Sigmoid colon (tissue), 7 donors: ENCODE data around the gene KRTAP10-12. TPM values are rescaled to one million over a fixed set of nuclear protein-coding genes. Genes with fewer than 3 reads are reported as not detected.
"Not testable (repeated sequence)": the region's sequence is repeated elsewhere in the genome, so short reads cannot be mapped to it uniquely, and the experiment has no call there.

Experiments used
- DNase-seq: peaks from one replicate; pipeline ENCODE4 v3.0.0-alpha.2; 2019
- H3K27ac ChIP-seq, 4 donors: fragments of 200-600 bp; sonication (generic); one replicate each; pipeline ENCODE4 v1.5.1; 2016 to 2019; ENCODE audit warnings: mild to moderate bottlenecking in 1 of 4
- H3K27me3 ChIP-seq, 3 donors: fragments of 200-600 bp; sonication (generic); one replicate each; pipeline ENCODE4 v1.5.1; 2019; ENCODE audit warnings: mild to moderate bottlenecking in 1 of 3
- H3K36me3 ChIP-seq, 4 donors: fragments of 200-600 bp; sonication (generic); one replicate each; pipeline ENCODE4 v1.5.1; 2016 to 2019
- H3K4me1 ChIP-seq, 4 donors: fragments of 200-600 bp; sonication (generic); one replicate each; pipeline ENCODE4 v1.5.1; 2017 to 2019
- H3K4me3 ChIP-seq, 4 donors: fragments of 200-600 bp; sonication (generic); one replicate each; pipeline ENCODE4 v1.5.1; 2017 to 2019; ENCODE audit warnings: mild to moderate bottlenecking in 2 of 4, moderate library complexity in 1 of 4
- H3K9me3 ChIP-seq, 4 donors: fragments of 200-600 bp in 3 of 4; sonication (generic) in 3 of 4; one replicate each; pipeline versions ENCODE4 v1.5.1 to v1.6.1; 2013 to 2019
- EP300 ChIP-seq, 4 donors: sonication (generic); formaldehyde crosslinking; IDR thresholded peaks; one replicate each; pipeline ENCODE4 v1.6.1; 2017; ENCODE audit warnings: antibody characterized with exemption in 4 of 4
- POLR2A ChIP-seq, 2 donors: fragments of 450-650 bp; IDR thresholded peaks; one replicate each; pipeline ENCODE4 v1.6.1; 2016; ENCODE audit warnings: antibody characterized with exemption in 2 of 2, mild to moderate bottlenecking in 2 of 2, moderate library complexity in 2 of 2
- POLR2AphosphoS5 ChIP-seq, 4 donors: sonication (generic); formaldehyde crosslinking; IDR thresholded peaks; one replicate each; pipeline ENCODE4 v1.6.1; 2017; ENCODE audit warnings: antibody characterized with exemption in 4 of 4
- WGBS, 2 donors: extraction: QIAGEN DNeasy Blood & Tissue Kit; methylation state at CpG; one replicate each; pipeline ENCODE4 v1.1.7; 2013; 5-methylcytosine and 5-hydroxymethylcytosine counted together
- intact Hi-C: fragments of 100-400 bp; cut with DNase I; formaldehyde crosslinking; loops from one replicate; pipeline ENCODE4 v1.15.1; 2023
- polyA plus RNA-seq, 3 donors: library from polyadenylated mRNA; stranded (reverse); fragments of 200-250 nt; gene quantifications; one replicate each; pipeline ENCODE4 v1.2.3, GENCODE V29; 2013
- total RNA-seq, 4 donors: library from RNA; depleted of rRNA; stranded (reverse); fragments of >200 nt; gene quantifications; one replicate each; pipeline ENCODE4 v1.1.0, GENCODE V29; 2016
- TF ChIP-seq, protein P1 (sequence below), 4 experiments: fragments of 450-650 bp in 3 of 4; fragments of 200-600 bp in 1 of 4; IDR thresholded peaks; one replicate each; pipeline ENCODE4 v1.5.1; 2016 to 2019; ENCODE audit warnings: antibody characterized with exemption in 4 of 4, mild to moderate bottlenecking in 3 of 4, moderate library complexity in 2 of 4
- donor health status: healthy with polysubstance abuse.
- donor health status: Bipolar disorder and iron deficiency.
- donor health status: healthy.

Gene KRTAP10-12
- total and polyA plus RNA-seq, 7 donors: not detected

DNA sequence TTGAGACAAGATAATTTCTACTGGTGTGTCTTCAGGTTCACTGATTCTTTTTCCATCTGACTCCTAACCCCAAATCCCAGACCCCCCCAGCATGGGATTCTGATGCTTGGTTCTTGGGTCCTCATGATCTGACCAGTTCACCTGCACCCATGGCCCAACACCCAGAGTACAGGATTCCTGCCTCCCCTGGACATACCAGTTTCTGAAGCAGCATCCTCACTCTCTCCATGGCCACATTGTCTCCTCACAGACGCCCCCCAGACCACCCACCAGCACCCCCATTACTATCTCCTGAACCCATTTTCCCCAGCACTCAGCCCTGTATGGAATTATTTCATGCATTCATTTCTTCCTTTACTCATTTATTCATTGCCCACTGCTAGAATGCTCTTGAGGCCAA lies 40.1 kb upstream of the KRTAP10-12 start:
- H3K4me1 ChIP-seq: no peaks in the 10 kb centered on the region
- no peak for DNase-seq
- TF ChIP-seq POLR2A (IDR thresholded peaks at IDR 0.05): no peak
- TF ChIP-seq EP300 (IDR thresholded peaks at IDR 0.05): no peak
- TF ChIP-seq POLR2AphosphoS5 (IDR thresholded peaks at IDR 0.05): no peak
- TF ChIP-seq, protein P1, sequence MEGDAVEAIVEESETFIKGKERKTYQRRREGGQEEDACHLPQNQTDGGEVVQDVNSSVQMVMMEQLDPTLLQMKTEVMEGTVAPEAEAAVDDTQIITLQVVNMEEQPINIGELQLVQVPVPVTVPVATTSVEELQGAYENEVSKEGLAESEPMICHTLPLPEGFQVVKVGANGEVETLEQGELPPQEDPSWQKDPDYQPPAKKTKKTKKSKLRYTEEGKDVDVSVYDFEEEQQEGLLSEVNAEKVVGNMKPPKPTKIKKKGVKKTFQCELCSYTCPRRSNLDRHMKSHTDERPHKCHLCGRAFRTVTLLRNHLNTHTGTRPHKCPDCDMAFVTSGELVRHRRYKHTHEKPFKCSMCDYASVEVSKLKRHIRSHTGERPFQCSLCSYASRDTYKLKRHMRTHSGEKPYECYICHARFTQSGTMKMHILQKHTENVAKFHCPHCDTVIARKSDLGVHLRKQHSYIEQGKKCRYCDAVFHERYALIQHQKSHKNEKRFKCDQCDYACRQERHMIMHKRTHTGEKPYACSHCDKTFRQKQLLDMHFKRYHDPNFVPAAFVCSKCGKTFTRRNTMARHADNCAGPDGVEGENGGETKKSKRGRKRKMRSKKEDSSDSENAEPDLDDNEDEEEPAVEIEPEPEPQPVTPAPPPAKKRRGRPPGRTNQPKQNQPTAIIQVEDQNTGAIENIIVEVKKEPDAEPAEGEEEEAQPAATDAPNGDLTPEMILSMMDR (IDR thresholded peaks at IDR 0.05): no peak
- H3K27me3 ChIP-seq: peaks cover 0 to 22% (median 5%) of the 10 kb centered on the region in 3 donors
- intact Hi-C loops: no loop called here
- no peak overlapping the region for H3K4me3 ChIP-seq
- H3K27ac ChIP-seq: no peak overlapping the region
- H3K9me3 ChIP-seq: peaks cover 0 to 4% (median 3%) of the 10 kb centered on the region in 4 donors
- 27 to 67% methylated on average over 1 of the region's 1 CpG for WGBS, 2 donors
- H3K36me3 ChIP-seq: no peaks in the 10 kb centered on the region

DNA sequence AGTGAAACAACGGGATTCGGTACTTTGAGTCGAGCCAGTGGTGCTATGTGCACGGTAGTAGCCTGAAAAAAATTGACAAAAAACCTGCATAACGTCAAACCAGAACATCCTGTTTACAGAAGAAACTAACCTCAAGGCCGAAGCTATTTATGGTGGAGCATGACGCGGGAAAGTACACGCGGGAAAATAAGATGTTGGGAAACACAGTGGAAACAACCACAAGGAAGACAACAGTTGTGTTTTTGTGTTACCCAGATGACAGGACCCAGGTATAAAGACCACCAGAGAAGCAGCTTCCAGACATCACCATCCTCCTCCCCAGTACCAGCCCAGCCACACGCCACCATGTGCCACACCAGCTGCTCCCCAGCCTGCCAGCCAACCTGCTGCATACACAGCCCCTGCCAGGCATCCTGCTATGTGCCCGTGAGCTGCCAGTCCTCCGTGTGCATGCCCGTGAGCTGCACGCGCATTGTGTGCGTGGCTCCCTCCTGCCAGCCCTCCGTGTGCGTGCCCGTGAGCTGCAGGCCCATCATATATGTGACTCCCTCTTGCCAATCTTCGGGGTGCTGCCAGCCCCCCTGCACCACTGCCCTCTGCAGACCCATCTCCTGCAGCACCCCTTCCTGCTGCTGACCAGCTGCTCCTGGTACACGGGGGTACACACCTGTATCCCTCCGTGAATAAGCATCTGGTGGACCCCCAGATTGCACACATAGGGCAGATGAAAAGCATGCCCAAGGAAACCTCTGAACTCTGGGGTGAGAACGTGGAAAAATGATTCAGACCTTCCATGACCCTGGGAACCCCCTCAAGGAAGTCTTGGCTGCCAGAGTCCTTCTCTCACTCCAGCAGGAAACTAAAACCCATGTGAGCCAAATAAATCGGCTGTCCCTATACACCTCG lies 39.1 kb upstream of the KRTAP10-12 start, which contains the start of gene KRTAP12-3:
Gene KRTAP12-3, plus strand, starts transcription at position 298 of the 906 bp plus-strand sequence. Its CDS starts 48 bp downstream, at position 346.
- H3K4me1 ChIP-seq: no peaks in the 10 kb centered on the region

DNA sequence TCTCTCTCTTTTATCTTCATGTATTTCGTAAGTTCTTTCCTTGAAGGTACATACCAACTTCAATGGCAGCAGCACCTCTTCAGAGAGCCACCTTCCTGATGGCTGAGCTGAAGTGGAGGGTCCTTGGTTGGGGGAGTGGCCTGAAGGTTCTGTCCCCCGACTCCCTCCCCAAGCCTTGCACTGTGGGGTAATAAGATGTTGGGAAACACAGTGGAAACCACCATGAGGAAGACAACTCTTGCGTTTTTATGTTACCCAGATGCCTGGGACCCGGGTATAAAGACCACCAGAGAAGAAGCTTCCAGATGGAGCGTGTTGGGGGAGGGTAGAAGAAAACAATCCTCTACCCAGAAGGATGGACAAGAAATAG lies 38.4 kb upstream of the KRTAP10-12 start:
- 82 to 83% methylated on average over 5 of the region's 5 CpGs for WGBS, 2 donors
- DNase-seq: no peak
- no peaks in the 10 kb centered on the region for H3K4me1 ChIP-seq
- intact Hi-C loops: no loop called here
- no peak for TF ChIP-seq EP300 (IDR thresholded peaks at IDR 0.05)
- peaks cover 0 to 4% (median 3%) of the 10 kb centered on the region in 4 donors for H3K9me3 ChIP-seq
- peaks cover 0 to 22% (median 5%) of the 10 kb centered on the region in 3 donors for H3K27me3 ChIP-seq
- H3K4me3 ChIP-seq: no peak overlapping the region
- no peaks in the 10 kb centered on the region for H3K36me3 ChIP-seq
- no peak overlapping the region for H3K27ac ChIP-seq

More for the DNA sequence above, 39.1 kb upstream of the KRTAP10-12 start, which contains the start of gene KRTAP12-3:
- WGBS, 2 donors: 72 to 77% methylated on average over 26 of the region's 26 CpGs
- no peaks in the 10 kb centered on the region for H3K36me3 ChIP-seq
- no peak for DNase-seq
- peaks cover 0 to 4% (median 3%) of the 10 kb centered on the region in 4 donors for H3K9me3 ChIP-seq
- no peak within 1 kb of the TSS for H3K4me3 ChIP-seq
- intact Hi-C loops: no loop called here
- H3K27me3 ChIP-seq: peaks cover 0 to 22% (median 5%) of the 10 kb centered on the region in 3 donors
- no peak within 1 kb of the TSS for H3K27ac ChIP-seq
- TF ChIP-seq, protein P1 (IDR thresholded peaks at IDR 0.05): no peak
- no peak for TF ChIP-seq POLR2A (IDR thresholded peaks at IDR 0.05)
- no peak for TF ChIP-seq EP300 (IDR thresholded peaks at IDR 0.05)
- no peak for TF ChIP-seq POLR2AphosphoS5 (IDR thresholded peaks at IDR 0.05)

DNA sequence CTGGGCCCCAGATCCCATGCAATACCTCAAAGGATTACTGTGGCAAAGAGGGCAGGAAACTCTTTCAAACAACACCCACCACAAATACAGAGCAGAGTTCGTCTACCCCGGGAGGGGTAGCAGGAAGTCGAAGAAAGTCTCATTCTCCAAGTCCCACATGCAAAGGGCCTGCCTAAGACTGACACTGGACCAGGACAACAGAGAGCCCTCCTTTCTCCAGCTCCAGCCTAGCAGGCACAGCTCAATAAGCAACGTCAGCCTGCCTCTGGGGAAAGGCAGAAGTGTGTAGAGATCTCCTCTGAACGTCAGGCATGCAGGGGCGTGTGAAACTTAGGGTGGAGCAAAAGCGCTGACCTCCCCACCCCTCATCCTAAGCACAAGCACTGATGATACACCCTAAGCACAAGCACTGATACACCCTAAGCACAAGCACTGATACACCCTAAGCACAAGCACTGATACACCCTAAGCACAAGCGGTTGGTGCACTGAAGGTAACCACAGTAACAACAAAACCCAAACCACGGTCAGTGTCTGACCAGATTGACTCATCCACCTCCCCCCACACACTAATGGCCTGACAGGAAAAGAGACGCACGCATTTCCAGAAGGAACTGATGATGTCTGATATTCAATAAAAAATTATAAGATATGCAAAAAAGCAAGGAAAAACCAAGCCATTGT lies 37.9 kb upstream of the KRTAP10-12 start:
- Histone ChIP-seq H3K4me3 (no peak overlapping the region), H3K4me1 (no peaks in the 10 kb centered on the region), H3K27ac (no peak overlapping the region), H3K9me3 (peaks cover 0 to 4% (median 3%) of the 10 kb centered on the region in 4 donors), H3K27me3 (peaks cover 0 to 22% (median 5%) of the 10 kb centered on the region in 3 donors), H3K36me3 (no peaks in the 10 kb centered on the region)
- 54 to 56% methylated on average over 11 of the region's 11 CpGs for WGBS, 2 donors
- TF ChIP-seq POLR2AphosphoS5 (IDR thresholded peaks at IDR 0.05): no peak
- TF ChIP-seq, protein P1 (IDR thresholded peaks at IDR 0.05): no peak
- no peak for TF ChIP-seq POLR2A (IDR thresholded peaks at IDR 0.05)
- TF ChIP-seq EP300 (IDR thresholded peaks at IDR 0.05): no peak
- intact Hi-C loops: no loop called here
- DNase-seq: no peak

DNA sequence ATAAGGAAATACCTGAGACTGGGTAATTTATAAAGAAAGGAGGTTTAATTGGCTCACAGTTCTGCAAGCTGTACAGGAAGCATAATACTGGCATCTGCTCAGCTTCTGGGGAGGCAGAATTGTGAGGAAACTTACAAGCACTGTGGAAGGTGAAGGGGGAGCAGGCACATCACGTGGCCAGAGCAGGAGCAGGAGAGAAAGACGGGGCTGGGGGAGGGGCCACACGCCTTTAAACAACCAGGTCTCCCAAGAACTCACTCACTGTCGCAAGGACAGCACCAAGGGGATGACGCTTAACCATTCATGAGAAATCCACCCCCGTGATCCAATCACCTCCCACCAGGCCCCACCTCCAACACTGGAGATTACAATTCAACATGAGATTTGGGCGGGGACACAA lies 35.4 kb upstream of the KRTAP10-12 start:
- H3K4me1 ChIP-seq, intact Hi-C loops, H3K4me3 ChIP-seq, H3K36me3 ChIP-seq, DNase-seq, H3K27ac ChIP-seq, H3K9me3 ChIP-seq: not testable (repeated sequence)
- peaks cover 0 to 22% (median 5%) of the 10 kb centered on the region in 3 donors for H3K27me3 ChIP-seq
- 52 to 59% methylated on average over 7 of the region's 7 CpGs for WGBS, 2 donors
